GM12878 (cell line): ENCODE results near the gene GNG12. TPM values are rescaled to one million over a fixed set of nuclear protein-coding genes. Genes with fewer than 3 reads are reported as not detected.

ENCODE experiments used
- ATAC-seq: fragments of 200-7000 bp; cut with Tn5 transposase; 3 replicates; pipeline ENCODE4 v1.9.1; 2020; ENCODE audit warnings: mild to moderate bottlenecking, moderate library complexity
- BruUV-seq: library from RNA; stranded (reverse); fragments of 400-500 nt; replicated peaks from 2 replicates; lab custom pipeline; 2021; lab: Mats Ljungman, UMichigan
- CTCF ChIA-PET: fragments of 300-600 bp; sonication (Branson Sonifier 250); formaldehyde crosslinking; extraction: SDS; loops from one replicate; lab custom pipeline; 2021; ENCODE audit warnings: inconsistent platforms; lab: Yijun Ruan, JAX
- POLR2A ChIA-PET: fragments of 350-600 bp; formaldehyde crosslinking; extraction: SDS; loops from one replicate; lab custom pipeline; 2021; ENCODE audit warnings: inconsistent platforms; lab: Charles Lee
- RAD21 ChIA-PET: fragments of 300-600 bp; sonication (Branson Sonifier 250); formaldehyde crosslinking; loops from one replicate; lab custom pipeline; 2023; ENCODE audit warnings: antibody characterized with exemption; ENCODE audit not compliant: unreplicated experiment; lab: Charles Lee
- SMC1A ChIA-PET: fragments of 300-600 bp; sonication (Branson Sonifier 250); formaldehyde crosslinking; loops from one replicate; lab custom pipeline; 2023; ENCODE audit not compliant: unreplicated experiment, uncharacterized antibody; lab: Charles Lee
- DNase-seq: peaks from one replicate; pipeline ENCODE4 v3.0.0-alpha.2; 2011; ENCODE audit warnings: low read depth, low spot score
- FAIRE-seq: peaks from 3 replicates; lab custom pipeline; 2011; peaks lifted over from hg19 to GRCh38; lab: Jason Lieb, UNC
- H2AFZ ChIP-seq: 2 replicates; pipeline ENCODE4 v1.6.0; 2011; ENCODE audit warnings: low read depth, low read length, control low read depth; ENCODE audit not compliant: control insufficient read depth
- H3K27ac ChIP-seq: 2 replicates; pipeline ENCODE4 v1.5.1; 2011; ENCODE audit warnings: control low read depth; ENCODE audit not compliant: control insufficient read depth, insufficient read depth
- H3K27me3 ChIP-seq, 2 experiments: replicated peaks in 1 of 2; 2 replicates each; pipeline versions ENCODE4 v1.6.0 to v1.6.1; 2011; ENCODE audit warnings: low read length in 1 of 2; ENCODE audit not compliant: control insufficient read depth in 2 of 2, insufficient read depth in 2 of 2
- H3K36me3 ChIP-seq, 2 experiments: 2 replicates each; pipeline ENCODE4 v1.5.1; 2011; ENCODE audit warnings: low read length in 1 of 2; ENCODE audit not compliant: control insufficient read depth in 2 of 2, insufficient read depth in 2 of 2
- H3K4me1 ChIP-seq: 2 replicates; pipeline ENCODE4 v1.6.1; 2011; ENCODE audit warnings: mild to moderate bottlenecking, low read length, moderate library complexity, mixed read lengths; ENCODE audit not compliant: control insufficient read depth, insufficient read depth
- H3K4me2 ChIP-seq: 2 replicates; pipeline ENCODE4 v1.6.0; 2011; ENCODE audit warnings: control low read depth; ENCODE audit not compliant: control insufficient read depth, insufficient read depth
- H3K4me3 ChIP-seq: fragments of 200-600 bp; sonication (generic); 2 replicates; pipeline ENCODE4 v1.5.1; 2016
- H3K79me2 ChIP-seq: 2 replicates; pipeline ENCODE4 v1.6.0; 2011; ENCODE audit warnings: low read length; ENCODE audit not compliant: control insufficient read depth, insufficient read depth
- H3K9ac ChIP-seq: 2 replicates; pipeline ENCODE4 v1.8.0; 2011; ENCODE audit warnings: low read length, control low read depth, mixed read lengths; ENCODE audit not compliant: control insufficient read depth, insufficient read depth
- H3K9me3 ChIP-seq: replicated peaks from 3 replicates; pipeline ENCODE4 v1.5.1; 2011; ENCODE audit warnings: mild to moderate bottlenecking, low read length; ENCODE audit not compliant: control insufficient read depth, insufficient read depth
- H4K20me1 ChIP-seq: 2 replicates; pipeline ENCODE4 v1.6.0; 2011; ENCODE audit not compliant: control insufficient read depth, insufficient read depth
- BRCA1 ChIP-seq: IDR thresholded peaks from 2 replicates; pipeline ENCODE4 v1.6.1; 2011; ENCODE audit warnings: low read depth, low read length, improper control_type of control experiment
- CBX5 ChIP-seq: sonication (generic); IDR thresholded peaks from 2 replicates; pipeline ENCODE4 v1.6.1; 2016; ENCODE audit warnings: low read depth, moderate library complexity, mild to moderate bottlenecking, inconsistent platforms
- EGR1 ChIP-seq, 2 experiments: IDR thresholded peaks; 1 replicate in 1 of 2; 2 replicates in 1 of 2; pipeline ENCODE4 v1.6.1; 2011 to 2012; ENCODE audit warnings: low read depth in 2 of 2, low read length in 2 of 2, borderline replicate concordance in 1 of 2, mild to moderate bottlenecking in 1 of 2, moderate library complexity in 1 of 2
- EZH2 ChIP-seq: IDR thresholded peaks from 2 replicates; pipeline ENCODE4 v1.6.1; 2012; ENCODE audit warnings: low read depth, mild to moderate bottlenecking, control low read depth, inconsistent platforms, low read length, borderline replicate concordance; ENCODE audit not compliant: control insufficient read depth
- HDAC2 ChIP-seq: fragments of 200-600 bp; sonication (generic); IDR thresholded peaks from 2 replicates; pipeline ENCODE4 v1.6.1; 2017
- NFYB ChIP-seq: IDR thresholded peaks from 2 replicates; pipeline ENCODE4 v1.6.1; 2011; ENCODE audit warnings: low read depth, mild to moderate bottlenecking, low read length, improper control_type of control experiment, moderate library complexity; ENCODE audit not compliant: insufficient read depth
- PAX8 ChIP-seq: fragments of 450-650 bp; IDR thresholded peaks from 2 replicates; pipeline ENCODE4 v1.6.1; 2017; ENCODE audit warnings: mild to moderate bottlenecking, moderate library complexity
- PRDM15 ChIP-seq: fragments of 450-650 bp; formaldehyde crosslinking; IDR thresholded peaks from 2 replicates; pipeline ENCODE4 v1.4.0; 2020; ENCODE audit warnings: mild to moderate bottlenecking, moderate library complexity
- RAD21 ChIP-seq: IDR thresholded peaks from 2 replicates; pipeline ENCODE4 v1.6.1; 2011; ENCODE audit warnings: mild to moderate bottlenecking, low read depth, low read length, moderate library complexity; ENCODE audit not compliant: insufficient read depth
- RUNX3 ChIP-seq: IDR thresholded peaks from 2 replicates; pipeline ENCODE4 v1.6.1; 2012; ENCODE audit warnings: low read length, inconsistent platforms
- SMAD5 ChIP-seq: IDR thresholded peaks from 2 replicates; pipeline ENCODE4 v1.6.1; 2016; ENCODE audit warnings: antibody characterized with exemption, low read depth
- SREBF2 ChIP-seq: IDR thresholded peaks from 2 replicates; pipeline ENCODE4 v1.6.1; 2012; ENCODE audit warnings: mild to moderate bottlenecking, low read length
- TCF12 ChIP-seq: IDR thresholded peaks from 2 replicates; pipeline ENCODE4 v1.6.1; 2011; ENCODE audit warnings: low read depth, mild to moderate bottlenecking, low read length
- USF1 ChIP-seq: IDR thresholded peaks from 2 replicates; pipeline ENCODE4 v1.6.1; 2011; ENCODE audit warnings: borderline replicate concordance, low read depth, mild to moderate bottlenecking, moderate library complexity, mixed read lengths, low read length; ENCODE audit not compliant: insufficient read depth; ENCODE audit errors: extremely low read length
- YBX1 ChIP-seq: fragments of 450-650 bp; IDR thresholded peaks from 2 replicates; pipeline ENCODE4 v1.6.1; 2016; ENCODE audit warnings: antibody characterized with exemption
- ZBTB40 ChIP-seq: fragments of 450-650 bp; IDR thresholded peaks from 2 replicates; pipeline ENCODE4 v1.6.1; 2016; ENCODE audit warnings: mild to moderate bottlenecking, moderate library complexity, borderline replicate concordance
- ZZZ3 ChIP-seq: IDR thresholded peaks from 2 replicates; pipeline ENCODE4 v1.6.1; 2011; ENCODE audit warnings: low read depth; ENCODE audit not compliant: control insufficient read depth, insufficient read length
- WGBS: methylation state at CpG from one replicate; pipeline ENCODE4 v1.1.6; 2016; ENCODE audit warnings: low lambda C conversion rate; ENCODE audit not compliant: insufficient replicate concordance, insufficient coverage; ENCODE audit errors: missing lambda C conversion rate; 5-methylcytosine and 5-hydroxymethylcytosine counted together
- in situ Hi-C: fragments of 300-500 bp; cut with MboI; formaldehyde crosslinking; loops from 9 replicates; pipeline ENCODE4 v1.14.3; 2018; ENCODE audit warnings: mixed read lengths
- intact Hi-C: fragments of 100-400 bp; cut with micrococcal nuclease; formaldehyde crosslinking; loops from one replicate; pipeline ENCODE4 v1.14.2; 2022; ENCODE audit not compliant: unreplicated experiment
- polyA plus RNA-seq, 11 experiments: library from polyadenylated mRNA; depleted of rRNA in 4 of 11; unstranded in 6 of 11; stranded (reverse) in 5 of 11; fragments of >200 nt; fragmentation: Nextera tagmentation in 4 of 11; fragmentation: Illumina TruSeq in 1 of 11; extraction: Ambion mirVana in 4 of 11; extraction: Trizol in 1 of 11; gene quantifications; 1 replicate in 1 of 11; 2 replicates in 10 of 11; pipeline versions ENCODE4 v1.2.1 to v1.2.3, GENCODE V29; 2011 to 2016; ENCODE audit warnings: inconsistent platforms in 2 of 11, missing spikeins in 2 of 11, low read depth in 1 of 11
- total RNA-seq, 4 experiments: library from RNA; depleted of rRNA in 3 of 4; stranded (reverse); fragments of >200 nt in 3 of 4; fragmentation: Illumina TruSeq in 1 of 4; extraction: Trizol in 1 of 4; gene quantifications; 2 replicates each; pipeline versions ENCODE4 v1.2.1 to v1.2.3, GENCODE V29; 2013 to 2021

The GNG12 gene
- total and polyA plus RNA-seq, 10 of the 15 experiments (the other 5 are each of a cell fraction or from before 2014, with no cell fraction given) = 0.22 to 32.8 (median 0.35) TPM

- POLR2A ChIA-PET = interaction anchor here (0.8 to 1.2 kb wide), 2 partner anchors 17 to 21 kb away, joined by 3 read pairs; no protein-coding TSS in a partner anchor
- in situ Hi-C loops (no loop called here), intact Hi-C loops (no loop called here)
- RAD21 ChIA-PET = interaction anchor here (0.6 to 2.6 kb wide), 3 partner anchors 8 to 25 kb away, joined by 4 to 13 read pairs (median 4); no protein-coding TSS in a partner anchor
- CTCF ChIA-PET = interaction anchor here (0.8 to 5.4 kb wide), 6 partner anchors 9 to 208 kb away, joined by 3 to 36 read pairs (median 4); partner anchors contain the start of gene GADD45A
- H2AFZ ChIP-seq = no peak overlapping the region
- no peaks in the 10 kb centered on the region for H3K79me2 ChIP-seq
- no peak for DNase-seq
- no peak overlapping the region for H3K4me3 ChIP-seq
- ATAC-seq = no peak
- no peak for FAIRE-seq
- H3K27me3 ChIP-seq = no peaks in the 10 kb centered on the region
- H3K27ac ChIP-seq = no peak overlapping the region
- H3K9ac ChIP-seq = no peak overlapping the region
- WGBS = 95% methylated on average over 3 of the region's 3 CpGs
- no peaks in the 10 kb centered on the region for H4K20me1 ChIP-seq
- peaks cover 14% of the 10 kb centered on the region for H3K4me1 ChIP-seq
- H3K9me3 ChIP-seq = no peaks in the 10 kb centered on the region
- BruUV-seq = no TSS peak
- SMC1A ChIA-PET = interaction anchor here (1.3 to 14.7 kb wide), 8 partner anchors 9 to 50 kb away, joined by 3 to 227 read pairs (median 6); no protein-coding TSS in a partner anchor
- no peaks in the 10 kb centered on the region for H3K36me3 ChIP-seq
- no peak overlapping the region for H3K4me2 ChIP-seq
- no peak for TF ChIP-seq BRCA1
- TF ChIP-seq EGR1 (IDR thresholded peaks at IDR 0.05; ENCODE audit: borderline replicate concordance in 1 of 2, low read depth in 2 of 2, low read length in 2 of 2) = no peak
- TF ChIP-seq HDAC2 = no peak
- TF ChIP-seq NFYB = no peak
- TF ChIP-seq ZBTB40 = no peak
- TF ChIP-seq SMAD5 = no peak
- TF ChIP-seq PRDM15 (CRISPR knock-in tag) = no peak
- TF ChIP-seq EZH2 = no peak
- TF ChIP-seq USF1 = no peak
- no peak for TF ChIP-seq TCF12
- no peak for TF ChIP-seq YBX1
- TF ChIP-seq SREBF2 = no peak
- no peak for TF ChIP-seq PAX8
- no peak for TF ChIP-seq ZZZ3
- no peak for TF ChIP-seq RUNX3
- no peak for TF ChIP-seq RAD21
- no peak for TF ChIP-seq CBX5
Measured at GRCh38 chr1:67740543-67740942, 92.7 kb downstream of the GNG12 start.
